Prostate gland (tissue), 2 donors: ENCODE results near the gene MT1HL1.

Experiments
- CTCF ChIP-seq, 4 experiments: fragments of 200-600 bp in 2 of 4; fragments of 450-650 bp in 2 of 4; sonication (generic) in 2 of 4; IDR thresholded peaks; 1 replicate in 3 of 4; 2 replicates in 1 of 4; pipeline ENCODE4 v1.5.1; 2016 to 2019; ENCODE audit warnings: antibody characterized with exemption in 4 of 4, mild to moderate bottlenecking in 2 of 4, moderate library complexity in 2 of 4
- POLR2AphosphoS5 ChIP-seq: sonication (generic); formaldehyde crosslinking; IDR thresholded peaks from one replicate; pipeline ENCODE4 v1.6.1; 2017; ENCODE audit warnings: antibody characterized with exemption

- TF ChIP-seq CTCF (IDR thresholded peaks at IDR 0.05) (no peak), POLR2AphosphoS5 (no peak)
Observed at GRCh38 chr1:236982380-236982779, 21.9 kb downstream of the MT1HL1 start.
